Neutrophil (primary cell): Measurements from ENCODE around the gene ANKS1B.

Source experiments
- H3K27ac ChIP-seq: fragments of 200-600 bp; sonication (generic); 2 replicates; pipeline ENCODE4 v1.5.1; 2016; ENCODE audit warnings: mild to moderate bottlenecking, moderate library complexity
- H3K27me3 ChIP-seq: fragments of 200-600 bp; sonication (generic); 2 replicates; pipeline ENCODE4 v1.6.0; 2016; ENCODE audit warnings: mild to moderate bottlenecking
- H3K36me3 ChIP-seq: fragments of 200-600 bp; sonication (generic); 2 replicates; pipeline ENCODE4 v1.5.1; 2017
- H3K4me1 ChIP-seq, 2 experiments: fragments of 200-600 bp in 1 of 2; sonication (generic) in 1 of 2; 1 replicate in 1 of 2; 2 replicates in 1 of 2; pipeline versions ENCODE4 v1.5.1 to v1.6.1; 2013 to 2016; ENCODE audit warnings: low read depth in 1 of 2, low read length in 1 of 2, mild to moderate bottlenecking in 1 of 2, moderate library complexity in 1 of 2; ENCODE audit not compliant: control insufficient read depth in 1 of 2, insufficient read depth in 1 of 2
- H3K4me3 ChIP-seq, 2 experiments: fragments of 200-600 bp in 1 of 2; sonication (generic) in 1 of 2; 1 replicate in 1 of 2; 2 replicates in 1 of 2; pipeline ENCODE4 v1.5.1; 2013 to 2016; ENCODE audit warnings: low read depth in 1 of 2, low read length in 1 of 2, mild to moderate bottlenecking in 1 of 2, moderate library complexity in 1 of 2
- H3K9me3 ChIP-seq: fragments of 200-600 bp; sonication (generic); 2 replicates; pipeline ENCODE4 v1.5.1; 2016
- CTCF ChIP-seq: fragments of 200-600 bp; sonication (generic); IDR thresholded peaks from 2 replicates; pipeline ENCODE4 v1.5.1; 2016; ENCODE audit warnings: antibody characterized with exemption

Gene ANKS1B

GRCh38 chr12:99381992-99382391, 602.7 kb downstream of the ANKS1B start:
- no peaks in the 10 kb centered on the region for H3K36me3 ChIP-seq
- no peak for TF ChIP-seq CTCF
- no peaks in the 10 kb centered on the region for H3K27me3 ChIP-seq
- no peaks in the 10 kb centered on the region for H3K4me1 ChIP-seq
- no peak overlapping the region for H3K4me3 ChIP-seq
- no peak overlapping the region for H3K27ac ChIP-seq
- H3K9me3 ChIP-seq: no peaks in the 10 kb centered on the region

GRCh38 chr12:99380701-99381100, 604.0 kb downstream of the ANKS1B start:
- H3K36me3 ChIP-seq: no peaks in the 10 kb centered on the region
- no peaks in the 10 kb centered on the region for H3K9me3 ChIP-seq
- H3K4me1 ChIP-seq: no peaks in the 10 kb centered on the region
- no peak for TF ChIP-seq CTCF
- H3K27ac ChIP-seq: no peak overlapping the region
- H3K27me3 ChIP-seq: no peaks in the 10 kb centered on the region
- no peak overlapping the region for H3K4me3 ChIP-seq

GRCh38 chr12:99374023-99374422, 610.7 kb downstream of the ANKS1B start:
- Histone ChIP-seq H3K27me3 (no peaks in the 10 kb centered on the region), H3K27ac (no peak overlapping the region), H3K36me3 (no peaks in the 10 kb centered on the region), H3K4me3 (no peak overlapping the region), H3K9me3 (no peaks in the 10 kb centered on the region), H3K4me1 (no peaks in the 10 kb centered on the region)
- TF ChIP-seq CTCF: no peak

GRCh38 chr12:99372257-99372920, 612.3 kb downstream of the ANKS1B start:
- Histone ChIP-seq H3K4me3 (no peak overlapping the region), H3K27ac (no peak overlapping the region), H3K27me3 (no peaks in the 10 kb centered on the region), H3K36me3 (no peaks in the 10 kb centered on the region), H3K9me3 (no peaks in the 10 kb centered on the region), H3K4me1 (no peaks in the 10 kb centered on the region)
- no peak for TF ChIP-seq CTCF

- no peak overlapping the region for H3K4me3 ChIP-seq
- no peak for TF ChIP-seq CTCF
- H3K4me1 ChIP-seq: no peaks in the 10 kb centered on the region
- no peaks in the 10 kb centered on the region for H3K36me3 ChIP-seq
- H3K27me3 ChIP-seq: no peaks in the 10 kb centered on the region
- no peaks in the 10 kb centered on the region for H3K9me3 ChIP-seq
- H3K27ac ChIP-seq: no peak overlapping the region
These were observed 614.2 kb downstream of the ANKS1B start for GRCh38 chr12:99370421-99371138.
